ENCODE data around the gene CLOCK.

The CLOCK gene

GRCh38 chr4:55491486-55491885, 55.2 kb downstream of the CLOCK start:
- TF ChIP-seq SIN3A (IDR thresholded peaks at IDR 0.05; ENCODE audit: borderline replicate concordance, insufficient read depth, low read length) = no peak
- TF ChIP-seq REST (IDR thresholded peaks at IDR 0.05; ENCODE audit: insufficient read depth in 1 of 2, low read depth in 2 of 2, low read length in 2 of 2) = no peak
- TF ChIP-seq TAF1 (IDR thresholded peaks at IDR 0.05; ENCODE audit: borderline replicate concordance, insufficient read depth, low read length) = no peak
- TF ChIP-seq FOXP2 (optimal IDR thresholded peaks at IDR 0.05; ENCODE audit: borderline replicate concordance, extremely low read depth, extremely low read length, insufficient read depth) = no peak
- TF ChIP-seq POLR2AphosphoS5 (IDR thresholded peaks at IDR 0.05; ENCODE audit: low read depth, low read length) = no peak

GRCh38 chr4:55488716-55489115, 58.0 kb downstream of the CLOCK start:
- TF ChIP-seq FOXP2 (optimal IDR thresholded peaks at IDR 0.05; ENCODE audit: borderline replicate concordance, extremely low read depth, extremely low read length, insufficient read depth) (no peak), TAF1 (IDR thresholded peaks at IDR 0.05; ENCODE audit: borderline replicate concordance, insufficient read depth, low read length) (no peak), SIN3A (IDR thresholded peaks at IDR 0.05; ENCODE audit: borderline replicate concordance, insufficient read depth, low read length) (no peak), REST (IDR thresholded peaks at IDR 0.05; ENCODE audit: insufficient read depth in 1 of 2, low read depth in 2 of 2, low read length in 2 of 2) (no peak), POLR2AphosphoS5 (IDR thresholded peaks at IDR 0.05; ENCODE audit: low read depth, low read length) (no peak)

- TF ChIP-seq FOXP2 (optimal IDR thresholded peaks at IDR 0.05; ENCODE audit: borderline replicate concordance, extremely low read depth, extremely low read length, insufficient read depth) (no peak), TAF1 (IDR thresholded peaks at IDR 0.05; ENCODE audit: borderline replicate concordance, insufficient read depth, low read length) (no peak), POLR2AphosphoS5 (IDR thresholded peaks at IDR 0.05; ENCODE audit: low read depth, low read length) (no peak)
These were observed 60.9 kb downstream of the CLOCK start for GRCh38 chr4:55485821-55486220.

- no peak for TF ChIP-seq POLR2AphosphoS5 (IDR thresholded peaks at IDR 0.05; ENCODE audit: low read depth, low read length)
- no peak for TF ChIP-seq FOXP2 (optimal IDR thresholded peaks at IDR 0.05; ENCODE audit: borderline replicate concordance, extremely low read depth, extremely low read length, insufficient read depth)
- no peak for TF ChIP-seq TAF1 (IDR thresholded peaks at IDR 0.05; ENCODE audit: borderline replicate concordance, insufficient read depth, low read length)
- TF ChIP-seq SIN3A (IDR thresholded peaks at IDR 0.05; ENCODE audit: borderline replicate concordance, insufficient read depth, low read length) = no peak
- TF ChIP-seq REST (IDR thresholded peaks at IDR 0.05; ENCODE audit: insufficient read depth in 1 of 2, low read depth in 2 of 2, low read length in 2 of 2) = no peak
These were observed 63.4 kb downstream of the CLOCK start for GRCh38 chr4:55483315-55483714.

- TF ChIP-seq SIN3A (IDR thresholded peaks at IDR 0.05; ENCODE audit: borderline replicate concordance, insufficient read depth, low read length) (no peak), FOXP2 (optimal IDR thresholded peaks at IDR 0.05; ENCODE audit: borderline replicate concordance, extremely low read depth, extremely low read length, insufficient read depth) (no peak), TAF1 (IDR thresholded peaks at IDR 0.05; ENCODE audit: borderline replicate concordance, insufficient read depth, low read length) (no peak)
These were observed 71.1 kb downstream of the CLOCK start for GRCh38 chr4:55475394-55476243.

- TF ChIP-seq TAF1 (IDR thresholded peaks at IDR 0.05; ENCODE audit: borderline replicate concordance, insufficient read depth, low read length) (no peak), POLR2AphosphoS5 (IDR thresholded peaks at IDR 0.05; ENCODE audit: low read depth, low read length) (no peak), SIN3A (IDR thresholded peaks at IDR 0.05; ENCODE audit: borderline replicate concordance, insufficient read depth, low read length) (no peak), FOXP2 (optimal IDR thresholded peaks at IDR 0.05; ENCODE audit: borderline replicate concordance, extremely low read depth, extremely low read length, insufficient read depth) (no peak), REST (IDR thresholded peaks at IDR 0.05; ENCODE audit: insufficient read depth in 1 of 2, low read depth in 2 of 2, low read length in 2 of 2) (no peak)
These were observed 76.7 kb downstream of the CLOCK start for GRCh38 chr4:55469979-55470378.

Data from PFSK-1 (cell line).